IMR-90 (cell line): ENCODE results near the gene FREM3. TPM values are rescaled to one million over a fixed set of nuclear protein-coding genes. Genes with fewer than 3 reads are reported as not detected.

Source experiments
- ATAC-seq: fragments of 200-7000 bp; cut with Tn5 transposase; 2 replicates; pipeline ENCODE4 v1.9.1; 2020; ENCODE audit warnings: low read depth, mild to moderate bottlenecking, moderate library complexity
- BruUV-seq: library from RNA; stranded (reverse); fragments of 400-500 nt; replicated peaks from 2 replicates; lab custom pipeline; 2021; lab: Mats Ljungman, UMichigan
- CTCF ChIA-PET: fragments of 300-600 bp; formaldehyde crosslinking; extraction: SDS; loops from one replicate; lab custom pipeline; 2021; ENCODE audit warnings: antibody characterized with exemption; lab: Yijun Ruan, JAX
- POLR2A ChIA-PET: fragments of 300-600 bp; sonication (Branson Sonifier 250); formaldehyde crosslinking; loops from one replicate; lab custom pipeline; 2022; ENCODE audit warnings: antibody characterized with exemption; ENCODE audit not compliant: unreplicated experiment; lab: Charles Lee
- DNase-seq: peaks from one replicate; pipeline ENCODE4 v3.0.0; 2013
- H2AFZ ChIP-seq: replicated peaks from 2 replicates; pipeline ENCODE3; 2013; ENCODE audit warnings: low read length, mild to moderate bottlenecking; ENCODE audit not compliant: poor library complexity
- H2AK5ac ChIP-seq: 2 replicates; pipeline ENCODE4 v1.6.1; 2013; ENCODE audit warnings: low read depth, low read length, inconsistent platforms
- H2AK9ac ChIP-seq: replicated peaks from 2 replicates; pipeline ENCODE3; 2013; ENCODE audit warnings: mild to moderate bottlenecking, low read depth, low read length, moderate library complexity; ENCODE audit not compliant: poor library complexity
- H2BK120ac ChIP-seq: 2 replicates; pipeline ENCODE4 v1.6.1; 2013; ENCODE audit warnings: low read depth, low read length, inconsistent platforms
- H2BK15ac ChIP-seq: 3 replicates; pipeline ENCODE4 v1.6.1; 2013; ENCODE audit warnings: low read depth, low read length, inconsistent platforms
- H2BK20ac ChIP-seq: 2 replicates; pipeline ENCODE4 v1.6.1; 2013; ENCODE audit warnings: low read depth, mild to moderate bottlenecking, inconsistent platforms, low read length, moderate library complexity
- H2BK5ac ChIP-seq: 2 replicates; pipeline ENCODE4 v1.6.1; 2013; ENCODE audit warnings: mild to moderate bottlenecking, low read depth, low read length, inconsistent platforms; ENCODE audit not compliant: poor library complexity, severe bottlenecking
- H3K14ac ChIP-seq: replicated peaks from 2 replicates; pipeline ENCODE4 v1.6.1; 2013; ENCODE audit warnings: low read depth, low read length, inconsistent platforms
- H3K18ac ChIP-seq: 2 replicates; pipeline ENCODE4 v1.6.1; 2013; ENCODE audit warnings: low read depth, low read length, control low read depth
- H3K23ac ChIP-seq: 2 replicates; pipeline ENCODE4 v1.6.1; 2013; ENCODE audit warnings: low read depth, low read length, inconsistent platforms
- H3K27ac ChIP-seq: 2 replicates; pipeline ENCODE4 v1.5.1; 2013; ENCODE audit warnings: mild to moderate bottlenecking, control low read depth, low read length; ENCODE audit not compliant: insufficient read depth
- H3K27me3 ChIP-seq: 2 replicates; pipeline ENCODE4 v1.6.1; 2013; ENCODE audit warnings: low read length; ENCODE audit not compliant: control insufficient read depth, insufficient read depth
- H3K36me3 ChIP-seq: 2 replicates; pipeline ENCODE4 v1.6.1; 2013; ENCODE audit warnings: low read length, mixed read lengths; ENCODE audit not compliant: control insufficient read depth, insufficient read depth
- H3K4ac ChIP-seq: 2 replicates; pipeline ENCODE4 v1.6.1; 2013; ENCODE audit warnings: low read depth, low read length, inconsistent platforms
- H3K4me1 ChIP-seq: 2 replicates; pipeline ENCODE4 v1.6.1; 2013; ENCODE audit warnings: low read length, mixed read lengths; ENCODE audit not compliant: control insufficient read depth, insufficient read depth
- H3K4me2 ChIP-seq: 2 replicates; pipeline ENCODE4 v1.6.1; 2013; ENCODE audit warnings: low read depth, mild to moderate bottlenecking, control low read depth, low read length, moderate library complexity
- H3K4me3 ChIP-seq: 2 replicates; pipeline ENCODE4 v1.5.1; 2013; ENCODE audit warnings: low read depth, mild to moderate bottlenecking, control low read depth, low read length, moderate library complexity; ENCODE audit not compliant: insufficient read depth
- H3K56ac ChIP-seq: 2 replicates; pipeline ENCODE4 v1.6.1; 2013; ENCODE audit warnings: low read length, inconsistent platforms; ENCODE audit not compliant: insufficient read depth; ENCODE audit errors: extremely low read depth
- H3K79me1 ChIP-seq, 2 experiments: 2 replicates each; pipeline ENCODE4 v1.6.1; 2013; ENCODE audit warnings: low read length in 2 of 2, inconsistent platforms in 1 of 2, low read depth in 1 of 2
- H3K9ac ChIP-seq: 2 replicates; pipeline ENCODE4 v1.6.1; 2013; ENCODE audit warnings: low read depth, low read length, control low read depth
- H3K9me1 ChIP-seq: 2 replicates; pipeline ENCODE4 v1.6.1; 2013; ENCODE audit warnings: low read length, inconsistent platforms; ENCODE audit not compliant: insufficient read depth
- H3K9me3 ChIP-seq: 2 replicates; pipeline ENCODE4 v1.6.1; 2013; ENCODE audit warnings: low read length; ENCODE audit not compliant: control insufficient read depth, insufficient read depth
- H4K20me1 ChIP-seq: 2 replicates; pipeline ENCODE4 v1.6.1; 2013; ENCODE audit warnings: low read length, inconsistent platforms; ENCODE audit not compliant: insufficient read depth
- H4K5ac ChIP-seq: 2 replicates; pipeline ENCODE4 v1.6.1; 2013; ENCODE audit warnings: mild to moderate bottlenecking, low read depth, low read length, control low read depth
- H4K8ac ChIP-seq, 2 experiments: 2 replicates each; pipeline ENCODE4 v1.6.1; 2013; ENCODE audit warnings: low read depth in 2 of 2, low read length in 2 of 2, control low read depth in 1 of 2, inconsistent platforms in 1 of 2
- H4K91ac ChIP-seq: 2 replicates; pipeline ENCODE4 v1.6.1; 2013; ENCODE audit warnings: low read depth, low read length, inconsistent platforms; ENCODE audit not compliant: insufficient read depth
- BHLHE40 ChIP-seq: fragments of 150-350 bp; IDR thresholded peaks from 2 replicates; pipeline ENCODE4 v1.6.1; 2016; ENCODE audit warnings: mild to moderate bottlenecking, low read depth, low read length
- CEBPB ChIP-seq: IDR thresholded peaks from 2 replicates; pipeline ENCODE4 v1.6.1; 2012; ENCODE audit warnings: low read depth, low read length, improper control_type of control experiment
- FOS ChIP-seq: fragments of 150-350 bp; IDR thresholded peaks from 2 replicates; pipeline ENCODE4 v1.6.1; 2016; ENCODE audit warnings: low read depth, low read length
- MAFK ChIP-seq: IDR thresholded peaks from 2 replicates; pipeline ENCODE4 v1.6.1; 2012; ENCODE audit warnings: low read depth, low read length, improper control_type of control experiment
- NFE2L2 ChIP-seq: fragments of 150-350 bp; IDR thresholded peaks from 2 replicates; pipeline ENCODE4 v1.6.1; 2016; ENCODE audit warnings: low read depth, mild to moderate bottlenecking, low read length
- POLR2A ChIP-seq: IDR thresholded peaks from 2 replicates; pipeline ENCODE4 v1.6.1; 2012; ENCODE audit warnings: mild to moderate bottlenecking, low read depth, low read length
- WGBS, 2 experiments: methylation state at CpG; one replicate each; pipeline versions ENCODE4 v1.1.5 to v1.1.7; 2013; ENCODE audit warnings: missing lambda C conversion rate in 2 of 2; ENCODE audit not compliant: insufficient read length in 1 of 2; ENCODE audit errors: extremely low coverage in 2 of 2; 5-methylcytosine and 5-hydroxymethylcytosine counted together
- dilution Hi-C: fragments of 300-500 bp; cut with HindIII; formaldehyde crosslinking; loops from one replicate; pipeline ENCODE4 v1.14.3; 2018; ENCODE audit warnings: low sequenced_read_pairs; ENCODE audit not compliant: unreplicated experiment
- in situ Hi-C: fragments of 300-500 bp; cut with MboI; formaldehyde crosslinking; loops from 3 replicates; pipeline ENCODE4 v1.14.3; 2019; ENCODE audit warnings: low sequenced_read_pairs, inconsistent platforms, mixed read lengths
- intact Hi-C: fragments of 100-400 bp; cut with micrococcal nuclease; formaldehyde crosslinking; loops from 2 replicates; pipeline ENCODE4 v1.10.0; 2022
- polyA plus RNA-seq, 3 experiments: library from polyadenylated mRNA; depleted of rRNA; stranded (reverse); fragments of >200 nt; gene quantifications; 2 replicates each; pipeline ENCODE4 v1.2.3, GENCODE V29; 2012; ENCODE audit warnings: low replicate concordance in 1 of 3
- total RNA-seq: library from RNA; depleted of rRNA; stranded (reverse); fragments of >200 nt; gene quantifications from 2 replicates; pipeline ENCODE4 v1.2.3, GENCODE V29; 2012
- TF ChIP-seq, protein P1 (sequence below): conservative IDR thresholded peaks from 2 replicates; pipeline ENCODE4 v1.5.1; 2012; ENCODE audit warnings: mild to moderate bottlenecking, low read depth, low read length, improper control_type of control experiment
- TF ChIP-seq, protein P2 (sequence below): fragments of 150-350 bp; IDR thresholded peaks from 2 replicates; pipeline ENCODE4 v1.6.1; 2017; ENCODE audit warnings: mild to moderate bottlenecking, antibody characterized with exemption, low read length, low read depth

Gene FREM3
- total and polyA plus RNA-seq, 2 of the 4 experiments (the other 2 are of a cell fraction), result not detected

GRCh38 chr4:143538979-143539669 lies 161.4 kb downstream of the FREM3 start:
- Histone ChIP-seq H4K91ac (no peak overlapping the region), H2AK9ac (no peak overlapping the region), H3K4me2 (no peak overlapping the region), H3K36me3 (peaks cover 39% of the 10 kb centered on the region), H2BK120ac (no peak overlapping the region), H4K5ac (no peak overlapping the region), H2AK5ac (no peak overlapping the region), H3K14ac (no peak overlapping the region), H3K4me1 (no peaks in the 10 kb centered on the region), H3K27me3 (no peaks in the 10 kb centered on the region), H3K18ac (no peak overlapping the region), H2AFZ (no peak overlapping the region), H3K79me1 (peaks cover 0 to 8% of the 10 kb centered on the region in 2 experiments; a peak in 1 of 4 replicates), H2BK15ac (no peak overlapping the region), H3K4me3 (no peak overlapping the region), H3K9me1 (no peaks in the 10 kb centered on the region), H4K20me1 (no peaks in the 10 kb centered on the region), H3K23ac (no peak overlapping the region), H3K27ac (no peak overlapping the region), H3K4ac (no peak overlapping the region), H2BK5ac (no peak overlapping the region), H2BK20ac (no peak overlapping the region), H3K9ac (no peak overlapping the region), H3K9me3 (no peaks in the 10 kb centered on the region), H4K8ac (no peak overlapping the region), H3K56ac (no peak overlapping the region)
- intact Hi-C loops, result no loop called here
- ChIA-PET CTCF (no interaction called here), POLR2A (no interaction called here)
- WGBS, 2 experiments, result no CpG with 5 or more reads among the region's 4 CpGs
- dilution Hi-C loops, result no loop called here
- in situ Hi-C loops, result loop anchor here (25.0 kb wide), 1 partner anchor 1573 kb away; no protein-coding TSS in a partner anchor
- no peak for TF ChIP-seq BHLHE40
- TF ChIP-seq FOS, result no peak
- no peak for TF ChIP-seq NFE2L2
- TF ChIP-seq, protein P1, sequence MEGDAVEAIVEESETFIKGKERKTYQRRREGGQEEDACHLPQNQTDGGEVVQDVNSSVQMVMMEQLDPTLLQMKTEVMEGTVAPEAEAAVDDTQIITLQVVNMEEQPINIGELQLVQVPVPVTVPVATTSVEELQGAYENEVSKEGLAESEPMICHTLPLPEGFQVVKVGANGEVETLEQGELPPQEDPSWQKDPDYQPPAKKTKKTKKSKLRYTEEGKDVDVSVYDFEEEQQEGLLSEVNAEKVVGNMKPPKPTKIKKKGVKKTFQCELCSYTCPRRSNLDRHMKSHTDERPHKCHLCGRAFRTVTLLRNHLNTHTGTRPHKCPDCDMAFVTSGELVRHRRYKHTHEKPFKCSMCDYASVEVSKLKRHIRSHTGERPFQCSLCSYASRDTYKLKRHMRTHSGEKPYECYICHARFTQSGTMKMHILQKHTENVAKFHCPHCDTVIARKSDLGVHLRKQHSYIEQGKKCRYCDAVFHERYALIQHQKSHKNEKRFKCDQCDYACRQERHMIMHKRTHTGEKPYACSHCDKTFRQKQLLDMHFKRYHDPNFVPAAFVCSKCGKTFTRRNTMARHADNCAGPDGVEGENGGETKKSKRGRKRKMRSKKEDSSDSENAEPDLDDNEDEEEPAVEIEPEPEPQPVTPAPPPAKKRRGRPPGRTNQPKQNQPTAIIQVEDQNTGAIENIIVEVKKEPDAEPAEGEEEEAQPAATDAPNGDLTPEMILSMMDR, result no peak
- TF ChIP-seq, protein P2, sequence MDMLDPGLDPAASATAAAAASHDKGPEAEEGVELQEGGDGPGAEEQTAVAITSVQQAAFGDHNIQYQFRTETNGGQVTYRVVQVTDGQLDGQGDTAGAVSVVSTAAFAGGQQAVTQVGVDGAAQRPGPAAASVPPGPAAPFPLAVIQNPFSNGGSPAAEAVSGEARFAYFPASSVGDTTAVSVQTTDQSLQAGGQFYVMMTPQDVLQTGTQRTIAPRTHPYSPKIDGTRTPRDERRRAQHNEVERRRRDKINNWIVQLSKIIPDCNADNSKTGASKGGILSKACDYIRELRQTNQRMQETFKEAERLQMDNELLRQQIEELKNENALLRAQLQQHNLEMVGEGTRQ, result no peak
- TF ChIP-seq MAFK, result no peak
- TF ChIP-seq CEBPB, result no peak
- TF ChIP-seq POLR2A, result no peak
- no peak for DNase-seq
- no peak for ATAC-seq
- no TSS peak for BruUV-seq
